ENCODE measurements around the gene PLGRKT.
"Not testable (repeated sequence)": the region's sequence is repeated elsewhere in the genome, so short reads cannot be mapped to it uniquely, and the experiment has no call there.

The PLGRKT gene

DNA sequence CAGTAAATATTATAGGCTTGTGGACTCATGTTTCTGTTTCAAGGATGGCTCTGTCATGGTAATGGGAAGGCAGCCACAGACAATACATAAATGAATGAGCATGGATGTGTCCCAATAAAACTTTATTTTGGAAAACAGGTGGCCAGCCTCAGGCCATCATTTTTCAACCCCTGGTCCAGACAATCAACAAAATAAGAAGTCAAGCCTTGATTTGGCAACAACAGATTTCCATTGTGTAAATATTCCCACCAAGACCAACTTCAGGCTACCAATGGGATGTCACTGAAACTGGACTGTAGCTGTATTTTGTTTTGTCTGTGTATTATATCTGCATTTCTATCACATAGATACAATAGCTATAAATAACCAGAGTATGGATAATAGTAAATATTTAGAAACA is 77.4 kb downstream of the PLGRKT start:
- H3K27me3 ChIP-seq (ENCODE audit: control insufficient read depth in 5 of 5, insufficient read depth in 4 of 5, low read length in 5 of 5) = no peaks in the 10 kb centered on the region
- H3K36me3 ChIP-seq (ENCODE audit: control insufficient read depth in 5 of 5, insufficient read depth in 5 of 5, low read length in 5 of 5) = peaks cover 0 to 7% (median 4%) of the 10 kb centered on the region in 5 donors
- peak overlapping the region in 1 of 5 donors; percentile 11 for H3K4me3 ChIP-seq (ENCODE audit: low read depth in 1 of 5, low read length in 5 of 5)
- no peak overlapping the region for H3K27ac ChIP-seq (ENCODE audit: low read depth, low read length)
- H3K9ac ChIP-seq (ENCODE audit: low read length in 5 of 5) = no peak overlapping the region
- H3K4me1 ChIP-seq (ENCODE audit: control insufficient read depth in 5 of 5, insufficient read depth in 5 of 5, low read length in 5 of 5) = peaks cover 0 to 25% (median 10%) of the 10 kb centered on the region in 5 donors
- no peaks in the 10 kb centered on the region for H3K9me3 ChIP-seq (ENCODE audit: control insufficient read depth in 5 of 5, low read length in 5 of 5)

DNA sequence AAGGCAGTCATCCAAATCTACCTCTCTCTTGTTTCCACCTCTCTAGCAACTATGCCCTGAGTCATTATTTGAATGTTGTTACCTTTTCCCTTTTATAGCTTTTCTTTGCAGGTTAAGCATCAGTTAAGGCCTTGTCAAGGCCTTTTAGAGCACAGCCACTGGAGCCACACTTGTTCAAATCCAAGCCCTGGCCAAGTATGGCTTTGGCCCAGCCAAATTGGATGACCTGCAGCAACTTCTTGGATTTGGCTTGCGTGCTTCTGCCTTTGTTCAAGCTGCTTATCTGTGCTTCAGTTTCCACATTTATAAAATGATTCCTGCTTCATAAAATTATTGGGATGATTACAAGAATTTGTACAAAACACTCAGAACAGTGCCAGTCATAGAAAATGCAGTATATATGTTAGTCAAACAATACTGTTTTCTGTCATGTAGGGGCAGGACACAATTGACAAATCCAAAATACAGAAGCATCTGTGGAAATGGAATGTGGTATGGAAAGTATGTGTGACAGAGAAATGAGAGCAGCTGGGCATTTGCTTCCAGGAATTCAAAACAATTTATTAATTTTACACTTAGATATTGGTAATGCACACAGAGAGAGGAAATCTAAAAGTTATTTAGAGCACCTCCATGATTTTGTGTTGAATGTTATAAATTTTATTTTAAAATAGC is 80.2 kb downstream of the PLGRKT start:
- Histone ChIP-seq H3K9ac (ENCODE audit: low read length in 5 of 5) (no peak overlapping the region), H3K27ac (ENCODE audit: low read depth, low read length) (no peak overlapping the region), H3K36me3 (ENCODE audit: control insufficient read depth in 5 of 5, insufficient read depth in 5 of 5, low read length in 5 of 5) (peaks cover 0 to 7% (median 4%) of the 10 kb centered on the region in 5 donors), H3K4me3 (ENCODE audit: low read depth in 1 of 5, low read length in 5 of 5) (no peak overlapping the region), H3K27me3 (ENCODE audit: control insufficient read depth in 5 of 5, insufficient read depth in 4 of 5, low read length in 5 of 5) (no peaks in the 10 kb centered on the region), H3K4me1 (ENCODE audit: control insufficient read depth in 5 of 5, insufficient read depth in 5 of 5, low read length in 5 of 5) (peaks cover 0 to 25% (median 10%) of the 10 kb centered on the region in 5 donors), H3K9me3 (ENCODE audit: control insufficient read depth in 5 of 5, low read length in 5 of 5) (no peaks in the 10 kb centered on the region)

DNA sequence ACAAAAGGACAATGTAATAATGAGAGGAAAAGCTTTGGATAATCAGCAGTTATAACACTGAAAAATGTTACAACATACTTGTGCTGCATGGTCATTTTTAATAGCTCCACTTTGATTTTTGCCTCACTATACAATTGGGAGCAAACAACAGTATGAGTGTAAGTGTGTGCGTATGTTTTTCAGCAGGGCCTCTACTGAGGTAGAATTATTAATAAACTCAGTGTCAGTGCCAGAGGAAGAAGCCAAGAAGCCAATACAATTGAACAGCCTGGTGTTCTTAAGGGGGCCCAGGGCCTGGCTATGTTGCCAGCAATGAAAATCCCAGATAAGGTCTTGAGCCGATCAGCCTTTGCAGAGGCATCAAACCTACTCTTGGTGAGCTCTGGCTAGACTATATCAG is 81.9 kb downstream of the PLGRKT start:
- Histone ChIP-seq H3K36me3 (ENCODE audit: control insufficient read depth in 5 of 5, insufficient read depth in 5 of 5, low read length in 5 of 5) (peaks cover 0 to 7% (median 4%) of the 10 kb centered on the region in 5 donors), H3K9ac (ENCODE audit: low read length in 5 of 5) (no peak overlapping the region), H3K27me3 (ENCODE audit: control insufficient read depth in 5 of 5, insufficient read depth in 4 of 5, low read length in 5 of 5) (no peaks in the 10 kb centered on the region), H3K4me1 (ENCODE audit: control insufficient read depth in 5 of 5, insufficient read depth in 5 of 5, low read length in 5 of 5) (peaks cover 0 to 12% (median 7%) of the 10 kb centered on the region in 5 donors), H3K9me3 (ENCODE audit: control insufficient read depth in 5 of 5, low read length in 5 of 5) (no peaks in the 10 kb centered on the region), H3K4me3 (ENCODE audit: low read depth in 1 of 5, low read length in 5 of 5) (no peak overlapping the region), H3K27ac (ENCODE audit: low read depth, low read length) (no peak overlapping the region)

DNA sequence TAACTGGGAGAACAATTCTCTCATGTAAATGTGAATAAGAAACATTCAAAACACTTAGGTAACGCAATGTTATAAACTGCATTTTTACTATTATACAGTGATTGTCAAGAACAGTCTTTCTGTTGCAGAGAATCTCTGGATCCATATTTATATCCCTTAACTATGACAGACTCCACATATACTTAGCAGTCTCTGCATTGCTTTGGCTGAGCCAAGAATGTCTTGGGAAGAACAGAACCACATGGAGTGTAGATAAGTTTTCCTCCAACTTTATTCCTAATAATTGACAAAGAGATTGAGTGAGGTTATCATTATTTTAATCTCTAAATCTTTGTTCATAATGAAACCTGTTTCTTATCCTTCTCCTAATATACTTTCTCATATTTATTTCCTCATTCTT is 82.5 kb downstream of the PLGRKT start:
- Histone ChIP-seq H3K27me3 (ENCODE audit: control insufficient read depth in 5 of 5, insufficient read depth in 4 of 5, low read length in 5 of 5) (no peaks in the 10 kb centered on the region), H3K27ac (ENCODE audit: low read depth, low read length) (no peak overlapping the region), H3K9ac (ENCODE audit: low read length in 5 of 5) (no peak overlapping the region), H3K9me3 (ENCODE audit: control insufficient read depth in 5 of 5, low read length in 5 of 5) (peaks cover 0 to 5% (median 0%) of the 10 kb centered on the region in 5 donors), H3K4me1 (ENCODE audit: control insufficient read depth in 5 of 5, insufficient read depth in 5 of 5, low read length in 5 of 5) (peaks cover 0 to 6% (median 4%) of the 10 kb centered on the region in 5 donors), H3K36me3 (ENCODE audit: control insufficient read depth in 5 of 5, insufficient read depth in 5 of 5, low read length in 5 of 5) (peaks cover 0 to 7% (median 4%) of the 10 kb centered on the region in 5 donors), H3K4me3 (ENCODE audit: low read depth in 1 of 5, low read length in 5 of 5) (no peak overlapping the region)

DNA sequence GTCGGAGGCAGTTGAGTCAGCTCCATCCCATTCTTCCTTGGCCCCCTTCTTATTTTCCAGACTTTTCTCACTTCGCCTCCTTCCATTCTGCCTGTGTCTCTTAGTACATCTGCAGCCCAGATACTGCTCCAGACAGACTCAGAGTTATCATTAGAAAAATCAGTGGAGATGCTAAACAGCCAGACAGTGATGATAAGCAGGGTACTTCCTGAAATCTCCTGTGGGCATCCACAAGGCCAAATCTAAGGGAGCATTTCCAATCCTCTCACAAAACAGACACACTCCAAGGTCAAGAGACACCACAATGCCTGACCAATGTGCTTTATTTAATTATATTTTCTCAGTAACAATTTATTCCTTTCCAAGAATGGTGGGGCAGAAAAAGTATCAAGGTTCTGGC is 83.5 kb downstream of the PLGRKT start:
- Histone ChIP-seq H3K9ac (ENCODE audit: low read length in 5 of 5) (no peak overlapping the region), H3K9me3 (ENCODE audit: control insufficient read depth in 5 of 5, low read length in 5 of 5) (peaks cover 0 to 7% (median 0%) of the 10 kb centered on the region in 5 donors), H3K4me1 (ENCODE audit: control insufficient read depth in 5 of 5, insufficient read depth in 5 of 5, low read length in 5 of 5) (peaks cover 0 to 4% (median 0%) of the 10 kb centered on the region in 5 donors), H3K27ac (ENCODE audit: low read depth, low read length) (no peak overlapping the region), H3K4me3 (ENCODE audit: low read depth in 1 of 5, low read length in 5 of 5) (no peak overlapping the region), H3K36me3 (ENCODE audit: control insufficient read depth in 5 of 5, insufficient read depth in 5 of 5, low read length in 5 of 5) (peaks cover 0 to 7% (median 4%) of the 10 kb centered on the region in 5 donors), H3K27me3 (ENCODE audit: control insufficient read depth in 5 of 5, insufficient read depth in 4 of 5, low read length in 5 of 5) (no peaks in the 10 kb centered on the region)

DNA sequence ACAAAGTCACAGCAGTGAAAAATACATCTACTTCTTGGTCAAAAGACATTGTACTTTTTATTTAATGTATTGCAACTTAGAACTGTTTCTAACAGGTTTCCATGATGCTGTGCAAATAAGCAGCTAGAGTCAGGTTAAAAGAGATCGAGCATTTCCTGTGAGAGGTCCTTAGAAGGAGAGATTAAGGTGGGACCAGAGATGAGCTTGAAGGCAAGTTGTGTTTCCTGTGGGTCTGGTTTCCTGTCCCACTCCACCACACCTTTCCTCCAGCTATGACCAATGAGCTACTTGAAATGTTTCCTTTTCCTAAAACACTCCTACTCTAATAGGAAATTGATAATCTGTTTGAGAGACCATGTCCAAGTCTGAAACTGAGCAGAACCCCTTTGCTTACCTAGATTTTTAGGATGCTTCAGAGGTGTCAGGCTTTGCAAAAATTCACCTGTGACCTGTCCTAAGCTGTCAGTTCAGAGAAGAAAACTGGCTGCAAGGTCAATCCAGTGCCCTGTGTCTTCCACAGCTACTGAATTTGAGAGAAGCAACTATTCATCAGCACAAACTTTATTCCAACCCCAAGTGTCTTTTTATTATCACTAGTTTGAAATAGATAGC is 85.0 kb downstream of the PLGRKT start:
- Histone ChIP-seq H3K9me3 (ENCODE audit: control insufficient read depth in 5 of 5, low read length in 5 of 5) (peaks cover 0 to 10% (median 0%) of the 10 kb centered on the region in 5 donors), H3K4me1 (ENCODE audit: control insufficient read depth in 5 of 5, insufficient read depth in 5 of 5, low read length in 5 of 5) (peaks cover 0 to 4% (median 0%) of the 10 kb centered on the region in 5 donors), H3K36me3 (ENCODE audit: control insufficient read depth in 5 of 5, insufficient read depth in 5 of 5, low read length in 5 of 5) (peaks cover 0 to 7% (median 4%) of the 10 kb centered on the region in 5 donors), H3K27me3 (ENCODE audit: control insufficient read depth in 5 of 5, insufficient read depth in 4 of 5, low read length in 5 of 5) (no peaks in the 10 kb centered on the region), H3K27ac (ENCODE audit: low read depth, low read length) (no peak overlapping the region), H3K9ac (ENCODE audit: low read length in 5 of 5) (no peak overlapping the region), H3K4me3 (ENCODE audit: low read depth in 1 of 5, low read length in 5 of 5) (no peak overlapping the region)

DNA sequence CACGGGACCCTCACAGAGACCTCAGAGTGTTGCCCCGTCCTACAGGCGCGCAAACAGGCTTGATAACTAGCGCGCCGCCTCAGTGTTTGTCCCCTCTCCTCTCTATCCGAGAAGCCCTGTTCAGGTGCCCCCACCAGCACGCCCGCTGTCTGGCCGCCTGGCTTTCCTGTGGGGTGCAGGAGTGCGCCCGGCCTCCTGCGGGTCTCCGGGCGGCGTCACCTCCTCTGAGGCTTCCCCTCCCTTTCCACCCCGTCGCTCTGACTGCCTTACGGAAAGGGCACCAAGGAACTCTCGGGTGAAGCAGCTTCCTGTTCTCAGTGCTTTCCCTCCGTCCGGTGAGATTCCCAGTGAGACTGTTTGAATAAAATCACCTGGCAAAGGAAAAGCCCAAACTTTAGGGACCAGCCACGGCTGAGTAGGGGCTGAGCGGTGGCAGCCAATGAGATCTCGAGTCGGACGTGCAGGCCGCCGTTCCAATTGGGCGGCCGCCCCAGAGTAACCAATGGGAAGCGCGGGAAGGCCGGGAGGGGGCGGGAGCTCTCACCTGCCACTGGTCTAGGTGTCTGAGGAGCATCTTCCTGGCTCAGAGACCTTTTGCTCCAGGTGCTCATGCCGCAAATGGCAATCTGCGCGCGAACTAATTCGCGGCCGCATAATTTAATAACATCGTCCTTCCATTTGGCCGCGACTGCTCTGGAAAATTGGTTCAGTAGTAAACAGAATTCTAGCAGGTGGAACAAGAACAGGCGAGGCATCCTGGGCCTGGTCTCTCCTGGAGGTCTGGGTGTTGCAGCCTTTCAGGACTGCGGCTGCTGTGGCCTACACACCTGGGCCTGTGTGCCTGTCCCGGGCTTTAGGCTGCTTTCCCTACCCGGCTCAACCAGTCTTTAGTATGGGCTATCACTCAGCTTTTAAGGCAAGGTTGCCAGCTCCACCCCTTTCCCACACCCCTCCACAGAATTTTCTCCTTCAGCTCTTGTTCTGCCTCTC is 98.4 kb downstream of the PLGRKT start, which contains the start of gene RLN1:
TSS of gene RLN1 (minus strand) at position 885 of the 990 bp plus-strand sequence. CDS start at position 755, 130 bp downstream.
- not testable (repeated sequence) for H3K4me1 ChIP-seq (ENCODE audit: control insufficient read depth in 5 of 5, insufficient read depth in 5 of 5, low read length in 5 of 5); H3K9me3 ChIP-seq (ENCODE audit: control insufficient read depth in 5 of 5, low read length in 5 of 5); H3K9ac ChIP-seq (ENCODE audit: low read length in 5 of 5); H3K27ac ChIP-seq (ENCODE audit: low read depth, low read length); H3K36me3 ChIP-seq (ENCODE audit: control insufficient read depth in 5 of 5, insufficient read depth in 5 of 5, low read length in 5 of 5); H3K27me3 ChIP-seq (ENCODE audit: control insufficient read depth in 5 of 5, insufficient read depth in 4 of 5, low read length in 5 of 5)
- peak within 1 kb of the TSS in 1 of 5 donors; percentile 48 for H3K4me3 ChIP-seq (ENCODE audit: low read depth in 1 of 5, low read length in 5 of 5)

DNA sequence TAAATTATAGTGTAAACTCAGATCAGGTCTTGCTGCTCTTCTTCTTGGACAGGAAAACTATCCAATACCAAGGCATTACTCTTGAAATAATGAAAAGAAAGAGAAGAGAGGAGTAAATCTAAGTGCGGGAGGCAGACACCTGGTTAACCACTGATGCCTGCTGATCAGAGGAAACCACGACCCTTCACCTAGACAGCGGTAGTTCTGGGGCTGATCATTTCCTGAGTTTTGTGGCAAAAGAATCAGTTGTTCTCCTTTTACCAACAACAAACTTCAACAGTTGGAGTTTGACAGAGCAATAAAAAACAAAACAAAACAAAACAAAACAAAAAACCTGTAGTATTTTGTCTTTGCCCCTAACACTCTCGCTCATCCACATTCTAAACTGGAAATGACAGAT is 101.0 kb downstream of the PLGRKT start:
- peaks cover 0 to 4% (median 0%) of the 10 kb centered on the region in 5 donors for H3K4me1 ChIP-seq (ENCODE audit: control insufficient read depth in 5 of 5, insufficient read depth in 5 of 5, low read length in 5 of 5)
- H3K9me3 ChIP-seq (ENCODE audit: control insufficient read depth in 5 of 5, low read length in 5 of 5) = no peaks in the 10 kb centered on the region
- no peak overlapping the region for H3K27ac ChIP-seq (ENCODE audit: low read depth, low read length)
- H3K9ac ChIP-seq (ENCODE audit: low read length in 5 of 5) = no peak overlapping the region
- no peaks in the 10 kb centered on the region for H3K27me3 ChIP-seq (ENCODE audit: control insufficient read depth in 5 of 5, insufficient read depth in 4 of 5, low read length in 5 of 5)
- no peaks in the 10 kb centered on the region for H3K36me3 ChIP-seq (ENCODE audit: control insufficient read depth in 5 of 5, insufficient read depth in 5 of 5, low read length in 5 of 5)
- H3K4me3 ChIP-seq (ENCODE audit: low read depth in 1 of 5, low read length in 5 of 5) = no peak overlapping the region

DNA sequence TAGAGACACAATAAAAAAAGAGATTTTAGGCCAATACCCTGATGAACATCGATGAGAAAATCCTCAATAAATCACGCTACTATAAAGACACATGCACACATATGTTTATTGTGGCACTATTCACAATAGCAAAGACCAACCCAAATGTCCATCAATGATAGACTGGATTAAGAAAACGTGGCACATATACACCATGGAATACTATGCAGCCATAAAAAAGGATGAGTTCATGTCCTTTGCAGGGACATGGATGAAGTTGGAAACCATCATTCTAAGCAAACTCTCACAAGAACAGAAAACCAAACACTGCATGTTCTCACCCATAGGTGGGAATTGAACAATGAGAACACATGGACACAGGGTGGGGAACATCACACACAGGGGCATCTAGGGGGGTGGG is 106.4 kb downstream of the PLGRKT start:
- not testable (repeated sequence) for H3K36me3 ChIP-seq (ENCODE audit: control insufficient read depth in 5 of 5, insufficient read depth in 5 of 5, low read length in 5 of 5); H3K27ac ChIP-seq (ENCODE audit: low read depth, low read length); H3K4me3 ChIP-seq (ENCODE audit: low read depth in 1 of 5, low read length in 5 of 5); H3K9me3 ChIP-seq (ENCODE audit: control insufficient read depth in 5 of 5, low read length in 5 of 5); H3K9ac ChIP-seq (ENCODE audit: low read length in 5 of 5); H3K27me3 ChIP-seq (ENCODE audit: control insufficient read depth in 5 of 5, insufficient read depth in 4 of 5, low read length in 5 of 5); H3K4me1 ChIP-seq (ENCODE audit: control insufficient read depth in 5 of 5, insufficient read depth in 5 of 5, low read length in 5 of 5)

Data from subcutaneous abdominal adipose tissue (tissue), 5 donors.